H9 (cell line): ENCODE data around the gene RMI2. TPM values are rescaled to one million over a fixed set of nuclear protein-coding genes. Genes with fewer than 3 reads are reported as not detected.

ENCODE experiments used
- DNase-seq: peaks from one replicate; pipeline ENCODE4 v3.0.0-alpha.2; 2017
- H2AFZ ChIP-seq: one replicate; pipeline ENCODE4 v1.6.1; 2013; ENCODE audit warnings: mild to moderate bottlenecking, low read length, control low read depth, moderate library complexity
- H2AK5ac ChIP-seq: 2 replicates; pipeline ENCODE4 v1.6.1; 2013; ENCODE audit warnings: low read length, control low read depth, mixed read lengths; ENCODE audit not compliant: insufficient read length
- H2BK120ac ChIP-seq: one replicate; pipeline ENCODE4 v1.6.1; 2013; ENCODE audit warnings: low read depth, mild to moderate bottlenecking, low read length, control low read depth, inconsistent platforms; ENCODE audit not compliant: poor library complexity, severe bottlenecking
- H2BK12ac ChIP-seq: 2 replicates; pipeline ENCODE4 v1.6.1; 2013; ENCODE audit warnings: low read length, control low read depth, mixed read lengths, low read depth; ENCODE audit not compliant: insufficient read length
- H2BK15ac ChIP-seq: 2 replicates; pipeline ENCODE4 v1.6.1; 2013; ENCODE audit warnings: low read depth, low read length, control low read depth
- H2BK20ac ChIP-seq: one replicate; pipeline ENCODE4 v1.6.1; 2013; ENCODE audit warnings: low read depth, mild to moderate bottlenecking, low read length, control low read depth, inconsistent platforms; ENCODE audit not compliant: poor library complexity, severe bottlenecking
- H2BK5ac ChIP-seq: 2 replicates; pipeline ENCODE4 v1.6.1; 2013; ENCODE audit warnings: low read length, control low read depth, mixed read lengths; ENCODE audit not compliant: insufficient read length
- H3K14ac ChIP-seq: 2 replicates; pipeline ENCODE4 v1.6.1; 2013; ENCODE audit warnings: low read length, control low read depth; ENCODE audit not compliant: insufficient read depth
- H3K18ac ChIP-seq: 2 replicates; pipeline ENCODE4 v1.6.1; 2013; ENCODE audit warnings: low read depth, mild to moderate bottlenecking, mixed read lengths, low read length, control low read depth; ENCODE audit not compliant: insufficient read length
- H3K23ac ChIP-seq: 2 replicates; pipeline ENCODE4 v1.6.1; 2013; ENCODE audit warnings: low read length, control low read depth, mixed read lengths, low read depth; ENCODE audit not compliant: insufficient read length
- H3K23me2 ChIP-seq: 2 replicates; pipeline ENCODE4 v1.6.1; 2013; ENCODE audit warnings: low read depth, mild to moderate bottlenecking, mixed read lengths, low read length, control low read depth; ENCODE audit not compliant: insufficient read length, poor library complexity, severe bottlenecking
- H3K27ac ChIP-seq: 2 replicates; pipeline ENCODE4 v1.5.1; 2013; ENCODE audit warnings: low read length, control low read depth, mixed read lengths, low read depth; ENCODE audit not compliant: insufficient read length
- H3K27me3 ChIP-seq: 2 replicates; pipeline ENCODE4 v1.6.1; 2013; ENCODE audit warnings: low read length, control low read depth, inconsistent platforms; ENCODE audit not compliant: insufficient read depth
- H3K4ac ChIP-seq: 2 replicates; pipeline ENCODE4 v1.6.1; 2013; ENCODE audit warnings: low read depth, mild to moderate bottlenecking, control low read depth, inconsistent platforms, low read length, moderate library complexity
- H3K4me1 ChIP-seq: 2 replicates; pipeline ENCODE4 v1.6.1; 2013; ENCODE audit warnings: low read length, control low read depth, inconsistent platforms; ENCODE audit not compliant: insufficient read depth
- H3K4me2 ChIP-seq: 2 replicates; pipeline ENCODE4 v1.6.1; 2013; ENCODE audit warnings: low read length, control low read depth, mixed read lengths; ENCODE audit not compliant: insufficient read length, insufficient read depth
- H3K56ac ChIP-seq: 2 replicates; pipeline ENCODE4 v1.6.1; 2013; ENCODE audit warnings: low read depth, mild to moderate bottlenecking, mixed read lengths, low read length, control low read depth; ENCODE audit not compliant: insufficient read length
- H3K79me1 ChIP-seq: 2 replicates; pipeline ENCODE4 v1.6.1; 2013; ENCODE audit warnings: low read depth, mild to moderate bottlenecking, moderate library complexity, low read length, control low read depth, inconsistent platforms; ENCODE audit not compliant: insufficient read depth, poor library complexity, severe bottlenecking
- H3K79me2 ChIP-seq: 2 replicates; pipeline ENCODE4 v1.6.1; 2013; ENCODE audit warnings: low read length, control low read depth, inconsistent platforms; ENCODE audit not compliant: insufficient read depth
- H3K9ac ChIP-seq: 2 replicates; pipeline ENCODE4 v1.6.1; 2013; ENCODE audit warnings: low read length, control low read depth, mixed read lengths; ENCODE audit not compliant: insufficient read length; ENCODE audit errors: extremely low read depth
- H3K9me3 ChIP-seq: one replicate; pipeline ENCODE4 v1.6.1; 2013; ENCODE audit warnings: low read depth, low read length, inconsistent platforms; ENCODE audit not compliant: control insufficient read depth
- H3T11ph ChIP-seq: one replicate; pipeline ENCODE4 v1.6.1; 2013; ENCODE audit warnings: mild to moderate bottlenecking, low read length, control low read depth, inconsistent platforms
- H4K20me1 ChIP-seq: one replicate; pipeline ENCODE4 v1.6.1; 2013; ENCODE audit not compliant: control insufficient read depth, insufficient read length, insufficient read depth
- H4K5ac ChIP-seq: 2 replicates; pipeline ENCODE4 v1.6.1; 2013; ENCODE audit warnings: low read depth, mild to moderate bottlenecking, mixed read lengths, low read length, control low read depth; ENCODE audit not compliant: insufficient read length
- H4K8ac ChIP-seq: replicated peaks from 2 replicates; pipeline ENCODE4 v1.6.1; 2013; ENCODE audit warnings: low read length, control low read depth, mixed read lengths, low read depth; ENCODE audit not compliant: insufficient read length
- H4K91ac ChIP-seq: 2 replicates; pipeline ENCODE4 v1.6.1; 2013; ENCODE audit warnings: low read depth, mild to moderate bottlenecking, moderate library complexity, mixed read lengths, low read length, control low read depth; ENCODE audit not compliant: insufficient read length
- H3K27ac Mint-ChIP-seq, 3 experiments: 2 replicates in 2 of 3; 3 replicates in 1 of 3; pipeline ENCODE4 v1.8.0; 2020 to 2021; ENCODE audit warnings: mixed read lengths in 3 of 3, mild to moderate bottlenecking in 1 of 3, moderate library complexity in 1 of 3
- H3K27me3 Mint-ChIP-seq: 2 replicates; pipeline ENCODE4 v1.8.0; 2021; ENCODE audit warnings: low read depth, mild to moderate bottlenecking, moderate library complexity, mixed read lengths
- H3K36me3 Mint-ChIP-seq, 3 experiments: 2 replicates in 2 of 3; 3 replicates in 1 of 3; pipeline ENCODE4 v1.8.0; 2020 to 2021; ENCODE audit warnings: low read depth in 3 of 3, mixed read lengths in 3 of 3; ENCODE audit not compliant: insufficient read depth in 1 of 3
- H3K4me1 Mint-ChIP-seq, 2 experiments: 2 replicates each; pipeline ENCODE4 v1.8.0; 2020; ENCODE audit warnings: mixed read lengths in 2 of 2
- H3K4me3 Mint-ChIP-seq, 2 experiments: 2 replicates in 1 of 2; 3 replicates in 1 of 2; pipeline ENCODE4 v1.8.0; 2020 to 2021; ENCODE audit warnings: mild to moderate bottlenecking in 2 of 2, mixed read lengths in 2 of 2, moderate library complexity in 1 of 2
- H3K9me3 Mint-ChIP-seq, 2 experiments: 2 replicates in 1 of 2; 3 replicates in 1 of 2; pipeline ENCODE4 v1.8.0; 2020; ENCODE audit warnings: mild to moderate bottlenecking in 2 of 2, mixed read lengths in 2 of 2, moderate library complexity in 1 of 2
- WGBS: extraction: QIAGEN DNeasy Blood & Tissue Kit; methylation state at CpG from one replicate; pipeline ENCODE4 v1.1.7; 2013; ENCODE audit warnings: missing lambda C conversion rate, low lambda C conversion rate, mixed read lengths; ENCODE audit not compliant: insufficient read length; ENCODE audit errors: extremely low coverage; 5-methylcytosine and 5-hydroxymethylcytosine counted together
- total RNA-seq: library from RNA; stranded (reverse); gene quantifications from 2 replicates; pipeline ENCODE4 v1.2.1, GENCODE V29; 2021
- TF ChIP-seq, protein P1 (sequence below): fragments of 200-600 bp; sonication (generic); conservative IDR thresholded peaks from 3 replicates; pipeline ENCODE4 v1.8.0; 2021; ENCODE audit warnings: antibody characterized with exemption, mild to moderate bottlenecking

Gene RMI2
- total RNA-seq, 1 experiment from 2014 or later = 57.6 TPM

DNA sequence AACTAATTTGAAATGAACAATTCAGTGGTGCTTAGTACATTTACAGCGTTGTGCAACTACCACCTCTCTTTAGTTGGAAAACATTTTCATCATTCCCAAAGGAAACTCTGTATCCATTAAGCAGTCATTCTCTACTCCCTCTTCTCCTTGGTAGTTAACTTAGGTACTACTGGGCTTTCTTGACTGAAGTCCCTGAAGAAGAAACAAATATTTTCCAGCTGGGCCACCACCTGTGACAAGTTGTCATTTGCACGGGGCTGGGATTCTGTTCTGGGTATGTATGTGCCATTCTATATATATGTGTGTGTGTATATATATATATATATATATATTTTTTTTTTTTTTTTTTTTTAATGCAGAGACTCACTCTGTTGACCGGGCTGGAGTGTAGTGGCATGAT, 15.4 kb upstream of the RMI2 start:
- Mint-ChIP-seq H3K4me1 (peaks cover 44 to 46% of the 10 kb centered on the region in 2 experiments), H3K36me3 (peaks cover 4 to 10% (median 6%) of the 10 kb centered on the region in 3 experiments), H3K9me3 (peaks cover 6 to 8% of the 10 kb centered on the region in 2 experiments), H3K4me3 (peak overlapping the region in 1 of 2 experiments; percentile 40; a peak in 1 of 5 replicates), H3K27me3 (no peaks in the 10 kb centered on the region), H3K27ac (peak overlapping the region in 2 of 3 experiments; percentile 97 to 98; a peak in 5 of 7 replicates)
- no peak overlapping the region for H3K56ac ChIP-seq
- peaks cover 7% of the 10 kb centered on the region; the same call in 1 of the 2 replicates for H3K4me1 ChIP-seq
- no peaks in the 10 kb centered on the region for H4K20me1 ChIP-seq
- H3K9me3 ChIP-seq = no peaks in the 10 kb centered on the region
- peaks cover 4% of the 10 kb centered on the region for H3K23me2 ChIP-seq
- no peak overlapping the region for H3K4ac ChIP-seq
- peak overlapping the region; percentile 99 for H3K27ac ChIP-seq
- H2BK20ac ChIP-seq = no peak overlapping the region
- no peak overlapping the region for H3K9ac ChIP-seq
- H2BK120ac ChIP-seq = no peak overlapping the region
- H3K4me2 ChIP-seq = no peak overlapping the region
- TF ChIP-seq, protein P1, sequence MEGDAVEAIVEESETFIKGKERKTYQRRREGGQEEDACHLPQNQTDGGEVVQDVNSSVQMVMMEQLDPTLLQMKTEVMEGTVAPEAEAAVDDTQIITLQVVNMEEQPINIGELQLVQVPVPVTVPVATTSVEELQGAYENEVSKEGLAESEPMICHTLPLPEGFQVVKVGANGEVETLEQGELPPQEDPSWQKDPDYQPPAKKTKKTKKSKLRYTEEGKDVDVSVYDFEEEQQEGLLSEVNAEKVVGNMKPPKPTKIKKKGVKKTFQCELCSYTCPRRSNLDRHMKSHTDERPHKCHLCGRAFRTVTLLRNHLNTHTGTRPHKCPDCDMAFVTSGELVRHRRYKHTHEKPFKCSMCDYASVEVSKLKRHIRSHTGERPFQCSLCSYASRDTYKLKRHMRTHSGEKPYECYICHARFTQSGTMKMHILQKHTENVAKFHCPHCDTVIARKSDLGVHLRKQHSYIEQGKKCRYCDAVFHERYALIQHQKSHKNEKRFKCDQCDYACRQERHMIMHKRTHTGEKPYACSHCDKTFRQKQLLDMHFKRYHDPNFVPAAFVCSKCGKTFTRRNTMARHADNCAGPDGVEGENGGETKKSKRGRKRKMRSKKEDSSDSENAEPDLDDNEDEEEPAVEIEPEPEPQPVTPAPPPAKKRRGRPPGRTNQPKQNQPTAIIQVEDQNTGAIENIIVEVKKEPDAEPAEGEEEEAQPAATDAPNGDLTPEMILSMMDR = no peak
- H3K27me3 ChIP-seq = no peaks in the 10 kb centered on the region
- no peak overlapping the region for H4K5ac ChIP-seq
- no peak overlapping the region for H2AFZ ChIP-seq
- no peak overlapping the region for H3K23ac ChIP-seq
- no peak for DNase-seq
- H3K18ac ChIP-seq = no peak overlapping the region
- H2AK5ac ChIP-seq = no peak overlapping the region
- no CpG with 5 or more reads among the region's 3 CpGs for WGBS
- no peak overlapping the region for H4K8ac ChIP-seq
- H2BK15ac ChIP-seq = no peak overlapping the region
- H2BK5ac ChIP-seq = no peak overlapping the region
- no peaks in the 10 kb centered on the region for H3K79me2 ChIP-seq
- no peak overlapping the region for H3T11ph ChIP-seq
- no peak overlapping the region for H2BK12ac ChIP-seq
- H3K14ac ChIP-seq = no peak overlapping the region
- no peaks in the 10 kb centered on the region for H3K79me1 ChIP-seq
- no peak overlapping the region for H4K91ac ChIP-seq
